ENCODE measurements around the gene KLHL15.
"Not testable (repeated sequence)": the region's sequence is repeated elsewhere in the genome, so short reads cannot be mapped to it uniquely, and the experiment has no call there.

Gene KLHL15

GRCh38 chrX:24027086-24027485, at the start of gene KLHL15:
TSS of gene KLHL15 (minus strand) at chrX:24027186. CDS start at chrX:24006693, 20,493 bp downstream.
- DNase-seq (ENCODE audit: extremely low read depth in 1 of 2, low read depth in 1 of 2), result no peak

GRCh38 chrX:24069877-24070276, 42.9 kb upstream of the KLHL15 start:
- DNase-seq (ENCODE audit: extremely low read depth in 1 of 2, low read depth in 1 of 2), result no peak

GRCh38 chrX:24063488-24063887, 36.5 kb upstream of the KLHL15 start:
- no peak for DNase-seq (ENCODE audit: extremely low read depth in 1 of 2, low read depth in 1 of 2)

- no peak for DNase-seq (ENCODE audit: extremely low read depth in 1 of 2, low read depth in 1 of 2)
These were observed 28.0 kb upstream of the KLHL15 start for GRCh38 chrX:24055043-24055356.

GRCh38 chrX:24054182-24055042, 27.4 kb upstream of the KLHL15 start, which contains the start of gene EIF2S3:
TSS of gene EIF2S3 (plus strand) at chrX:24054956. CDS start at chrX:24054969, 13 bp downstream.
- peak; percentile 70 to 82 for DNase-seq (ENCODE audit: extremely low read depth in 1 of 2, low read depth in 1 of 2)

GRCh38 chrX:24050522-24051318, 23.7 kb upstream of the KLHL15 start:
- DNase-seq (ENCODE audit: extremely low read depth in 1 of 2, low read depth in 1 of 2), result not testable (repeated sequence)

- DNase-seq (ENCODE audit: extremely low read depth in 1 of 2, low read depth in 1 of 2), result not testable (repeated sequence)
These were observed 22.7 kb upstream of the KLHL15 start for GRCh38 chrX:24049643-24050042.

- not testable (repeated sequence) for DNase-seq (ENCODE audit: extremely low read depth in 1 of 2, low read depth in 1 of 2)
These were observed 19.1 kb upstream of the KLHL15 start for GRCh38 chrX:24046060-24046459.

- no peak for DNase-seq (ENCODE audit: extremely low read depth in 1 of 2, low read depth in 1 of 2)
These were observed 10.7 kb upstream of the KLHL15 start for GRCh38 chrX:24037729-24038128.

GRCh38 chrX:24034485-24034884, 7.5 kb upstream of the KLHL15 start:
- no peak for DNase-seq (ENCODE audit: extremely low read depth in 1 of 2, low read depth in 1 of 2)

GRCh38 chrX:24030597-24030996, 3.6 kb upstream of the KLHL15 start:
- DNase-seq (ENCODE audit: extremely low read depth in 1 of 2, low read depth in 1 of 2), result no peak

- DNase-seq (ENCODE audit: extremely low read depth in 1 of 2, low read depth in 1 of 2), result no peak
These were observed 999 bp upstream of the KLHL15 start for GRCh38 chrX:24027985-24028384.

- DNase-seq (ENCODE audit: extremely low read depth in 1 of 2, low read depth in 1 of 2), result no peak
These were observed 554 bp downstream of the KLHL15 start for GRCh38 chrX:24026432-24026831.

GRCh38 chrX:24025741-24026403, 1.1 kb downstream of the KLHL15 start:
- no peak for DNase-seq (ENCODE audit: extremely low read depth in 1 of 2, low read depth in 1 of 2)

- peak; percentile 71 to 74 for DNase-seq (ENCODE audit: extremely low read depth in 1 of 2, low read depth in 1 of 2)
These were observed 1.9 kb downstream of the KLHL15 start for GRCh38 chrX:24024819-24025740.

GRCh38 chrX:24023972-24024669, 2.9 kb downstream of the KLHL15 start:
- no peak for DNase-seq (ENCODE audit: extremely low read depth in 1 of 2, low read depth in 1 of 2)

GRCh38 chrX:24023544-24023943, 3.4 kb downstream of the KLHL15 start:
- no peak for DNase-seq (ENCODE audit: extremely low read depth in 1 of 2, low read depth in 1 of 2)

GRCh38 chrX:24020306-24020876, 6.6 kb downstream of the KLHL15 start:
- DNase-seq (ENCODE audit: extremely low read depth in 1 of 2, low read depth in 1 of 2), result no peak

GRCh38 chrX:24019448-24019847, 7.5 kb downstream of the KLHL15 start:
- no peak for DNase-seq (ENCODE audit: extremely low read depth in 1 of 2, low read depth in 1 of 2)

All from stimulated activated CD8-positive, alpha-beta memory T cell treated with anti-CD3 and anti-CD28 coated beads, Interleukin-7, amount 100 ng/mL, for 48 hours (primary cell).